SH-SY5Y (cell line): ENCODE measurements around the gene ALDH3B2.

Experiments used
- GATA2 ChIP-seq: IDR thresholded peaks from 2 replicates; pipeline ENCODE4 v1.6.1; 2011; ENCODE audit warnings: mild to moderate bottlenecking, low read depth, low read length
- GATA3 ChIP-seq: IDR thresholded peaks from 2 replicates; pipeline ENCODE4 v1.6.1; 2011; ENCODE audit warnings: low read depth, mild to moderate bottlenecking, low read length, moderate library complexity

GRCh38 chr11:67656278-67656922, 18.0 kb downstream of the ALDH3B2 start:
- TF ChIP-seq GATA3 (no peak), GATA2 (no peak)
